Vagina (tissue), 2 donors: Measurements from ENCODE around the gene TMEM170A.

Experiments
- CTCF ChIP-seq, 3 experiments: fragments of 450-650 bp in 2 of 3; fragments of 200-600 bp in 1 of 3; sonication (generic) in 1 of 3; IDR thresholded peaks; one replicate each; pipeline ENCODE4 v1.5.1; 2017 to 2019; ENCODE audit warnings: antibody characterized with exemption in 3 of 3, mild to moderate bottlenecking in 2 of 3, moderate library complexity in 2 of 3
- POLR2A ChIP-seq, 2 donors: fragments of 450-650 bp; IDR thresholded peaks; one replicate each; pipeline ENCODE4 v1.6.1; 2017; ENCODE audit warnings: antibody characterized with exemption in 2 of 2, mild to moderate bottlenecking in 2 of 2, moderate library complexity in 2 of 2
- POLR2AphosphoS5 ChIP-seq, 2 donors: sonication (generic); formaldehyde crosslinking; IDR thresholded peaks; one replicate each; pipeline ENCODE4 v1.9.0; 2017; ENCODE audit warnings: antibody characterized with exemption in 2 of 2, mild to moderate bottlenecking in 2 of 2, low read depth in 1 of 2; ENCODE audit not compliant: insufficient read depth in 1 of 2

DNA sequence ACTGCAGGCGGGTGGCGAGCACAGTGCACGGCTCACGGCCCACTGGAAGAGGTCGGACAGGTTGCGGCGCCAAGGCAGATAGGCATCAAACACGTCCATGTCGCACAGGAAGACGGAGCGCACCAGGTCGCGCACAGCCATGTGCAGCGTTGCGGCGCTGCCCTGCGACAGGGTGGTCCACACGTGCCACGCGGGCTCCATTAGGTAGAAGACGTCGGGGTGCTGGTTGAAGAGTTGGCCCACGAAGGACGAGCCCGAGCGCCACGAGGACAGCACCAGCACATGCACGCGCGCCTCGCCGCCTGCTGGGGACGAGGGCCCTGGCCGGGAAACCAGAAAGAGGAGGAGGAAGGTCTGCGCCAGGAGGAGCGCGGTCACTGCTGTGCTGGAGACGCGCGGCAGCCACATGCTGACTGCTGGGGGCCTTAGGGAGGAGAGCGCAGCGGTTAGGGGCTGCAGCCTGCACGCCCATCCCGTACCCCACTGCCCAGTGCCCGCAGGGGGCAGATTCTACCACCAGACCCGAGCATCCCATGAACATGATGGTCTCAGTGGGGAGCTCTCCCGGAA, 15.0 kb upstream of the TMEM170A start:
- TF ChIP-seq CTCF (IDR thresholded peaks at IDR 0.05) (no peak), POLR2A (IDR thresholded peaks at IDR 0.05) (no peak), POLR2AphosphoS5 (IDR thresholded peaks at IDR 0.05; ENCODE audit: insufficient read depth in 1 of 2, low read depth in 1 of 2) (no peak)
